Nephron (organoid): ENCODE measurements around the gene TSC22D2.
A peak's percentile ranks its signal among the peaks of the same experiment; 100 is the strongest.

Experiments
- H3K27ac Mint-ChIP-seq, 3 experiments: 2 replicates each; pipeline ENCODE4 v1.8.0; 2020; ENCODE audit warnings: mixed read lengths in 3 of 3, mild to moderate bottlenecking in 2 of 3, moderate library complexity in 1 of 3
- H3K27me3 Mint-ChIP-seq: 2 replicates; pipeline ENCODE4 v1.8.0; 2021; ENCODE audit warnings: low read depth, mild to moderate bottlenecking, moderate library complexity, mixed read lengths
- H3K36me3 Mint-ChIP-seq: 2 replicates; pipeline ENCODE4 v1.8.0; 2020; ENCODE audit warnings: low read depth, mixed read lengths
- H3K4me1 Mint-ChIP-seq: 2 replicates; pipeline ENCODE4 v1.8.0; 2020; ENCODE audit warnings: mixed read lengths
- H3K4me3 Mint-ChIP-seq, 3 experiments: 2 replicates each; pipeline ENCODE4 v1.8.0; 2020; ENCODE audit warnings: mild to moderate bottlenecking in 3 of 3, mixed read lengths in 3 of 3, moderate library complexity in 2 of 3
- H3K9me3 Mint-ChIP-seq: 2 replicates; pipeline ENCODE4 v1.8.0; 2020; ENCODE audit warnings: mixed read lengths
- TF ChIP-seq, protein P1 (sequence below), 3 experiments: fragments of 200-600 bp; sonication (generic); IDR thresholded peaks; one replicate each; pipeline ENCODE4 v1.5.0; 2021; ENCODE audit warnings: antibody characterized with exemption in 3 of 3; ENCODE audit not compliant: unreplicated experiment in 3 of 3

The TSC22D2 gene

DNA sequence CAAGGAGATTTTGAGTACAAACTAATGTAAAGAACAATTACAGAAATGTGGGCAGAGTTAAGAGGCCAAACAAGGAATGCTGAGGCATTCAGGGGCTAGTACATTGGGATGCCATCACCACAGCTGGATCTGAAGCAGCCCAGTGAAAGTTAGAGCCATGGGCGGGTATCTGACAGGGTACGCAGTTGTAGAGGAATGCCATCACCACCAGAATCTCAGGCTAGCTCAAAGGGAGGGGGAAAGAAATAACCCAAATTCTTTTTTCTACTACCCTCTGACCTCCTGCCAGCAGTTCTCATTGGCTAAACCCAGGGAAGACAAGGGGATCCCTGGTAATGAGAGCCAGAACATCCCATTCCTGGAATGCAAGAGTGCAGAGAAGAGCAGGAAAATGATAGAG, 9.0 kb upstream of the TSC22D2 start:
- Mint-ChIP-seq H3K4me3 (no peak overlapping the region), H3K9me3 (no peaks in the 10 kb centered on the region), H3K36me3 (no peaks in the 10 kb centered on the region), H3K27ac (peak overlapping the region in 1 of 3 experiments; percentile 1), H3K27me3 (no peaks in the 10 kb centered on the region), H3K4me1 (peaks cover 18% of the 10 kb centered on the region)
- TF ChIP-seq, protein P1, sequence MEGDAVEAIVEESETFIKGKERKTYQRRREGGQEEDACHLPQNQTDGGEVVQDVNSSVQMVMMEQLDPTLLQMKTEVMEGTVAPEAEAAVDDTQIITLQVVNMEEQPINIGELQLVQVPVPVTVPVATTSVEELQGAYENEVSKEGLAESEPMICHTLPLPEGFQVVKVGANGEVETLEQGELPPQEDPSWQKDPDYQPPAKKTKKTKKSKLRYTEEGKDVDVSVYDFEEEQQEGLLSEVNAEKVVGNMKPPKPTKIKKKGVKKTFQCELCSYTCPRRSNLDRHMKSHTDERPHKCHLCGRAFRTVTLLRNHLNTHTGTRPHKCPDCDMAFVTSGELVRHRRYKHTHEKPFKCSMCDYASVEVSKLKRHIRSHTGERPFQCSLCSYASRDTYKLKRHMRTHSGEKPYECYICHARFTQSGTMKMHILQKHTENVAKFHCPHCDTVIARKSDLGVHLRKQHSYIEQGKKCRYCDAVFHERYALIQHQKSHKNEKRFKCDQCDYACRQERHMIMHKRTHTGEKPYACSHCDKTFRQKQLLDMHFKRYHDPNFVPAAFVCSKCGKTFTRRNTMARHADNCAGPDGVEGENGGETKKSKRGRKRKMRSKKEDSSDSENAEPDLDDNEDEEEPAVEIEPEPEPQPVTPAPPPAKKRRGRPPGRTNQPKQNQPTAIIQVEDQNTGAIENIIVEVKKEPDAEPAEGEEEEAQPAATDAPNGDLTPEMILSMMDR (IDR thresholded peaks at IDR 0.05; ENCODE audit: unreplicated experiment in 3 of 3) = no peak

DNA sequence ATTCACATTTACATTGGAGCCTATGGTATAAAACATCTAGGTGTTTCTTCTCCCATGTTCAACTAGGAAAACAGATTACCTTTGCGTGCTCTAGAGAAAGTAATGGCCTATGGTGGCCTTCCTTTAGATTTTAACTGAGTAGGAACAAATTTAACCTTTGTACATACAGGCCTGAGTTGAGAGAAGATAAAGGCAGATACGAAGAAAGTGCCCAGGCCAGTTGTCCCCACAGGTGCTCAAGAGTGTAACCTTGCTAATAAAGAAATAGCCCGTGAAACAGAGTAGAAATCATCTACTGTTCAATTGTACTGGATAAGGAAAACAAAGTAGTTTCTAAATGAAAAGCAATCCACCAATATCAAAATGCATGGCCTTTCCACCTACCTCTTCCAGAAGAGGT, 6.8 kb upstream of the TSC22D2 start:
- no peak overlapping the region for H3K4me3 Mint-ChIP-seq
- no peak overlapping the region for H3K27ac Mint-ChIP-seq
- H3K9me3 Mint-ChIP-seq = no peaks in the 10 kb centered on the region
- TF ChIP-seq, protein P1 (IDR thresholded peaks at IDR 0.05; ENCODE audit: unreplicated experiment in 3 of 3) = no peak
- H3K36me3 Mint-ChIP-seq = no peaks in the 10 kb centered on the region
- H3K4me1 Mint-ChIP-seq = peaks cover 10% of the 10 kb centered on the region
- H3K27me3 Mint-ChIP-seq = no peaks in the 10 kb centered on the region

DNA sequence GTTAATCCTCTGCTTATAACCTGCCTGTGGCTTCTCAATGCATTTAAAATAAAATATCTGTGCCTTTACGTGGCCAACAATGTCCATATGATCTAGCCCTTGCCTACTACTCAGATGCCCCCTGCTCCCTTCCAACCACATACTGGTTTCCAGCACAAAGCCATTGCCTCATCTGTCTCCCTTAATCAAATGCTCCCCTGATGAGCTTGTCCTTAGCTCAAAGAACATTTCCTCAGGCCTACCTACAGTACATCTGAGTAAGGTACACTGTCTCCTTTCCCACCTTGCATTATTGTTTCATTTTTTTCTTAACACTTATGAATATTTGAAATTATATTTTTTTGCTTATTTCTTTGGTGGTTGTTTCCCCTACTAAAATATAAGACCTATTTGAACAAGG, 5.9 kb upstream of the TSC22D2 start:
- Mint-ChIP-seq H3K36me3 (no peaks in the 10 kb centered on the region), H3K4me3 (no peak overlapping the region), H3K27me3 (no peaks in the 10 kb centered on the region), H3K27ac (no peak overlapping the region), H3K9me3 (no peaks in the 10 kb centered on the region), H3K4me1 (peaks cover 12% of the 10 kb centered on the region)
- TF ChIP-seq, protein P1 (IDR thresholded peaks at IDR 0.05; ENCODE audit: unreplicated experiment in 3 of 3) = no peak

DNA sequence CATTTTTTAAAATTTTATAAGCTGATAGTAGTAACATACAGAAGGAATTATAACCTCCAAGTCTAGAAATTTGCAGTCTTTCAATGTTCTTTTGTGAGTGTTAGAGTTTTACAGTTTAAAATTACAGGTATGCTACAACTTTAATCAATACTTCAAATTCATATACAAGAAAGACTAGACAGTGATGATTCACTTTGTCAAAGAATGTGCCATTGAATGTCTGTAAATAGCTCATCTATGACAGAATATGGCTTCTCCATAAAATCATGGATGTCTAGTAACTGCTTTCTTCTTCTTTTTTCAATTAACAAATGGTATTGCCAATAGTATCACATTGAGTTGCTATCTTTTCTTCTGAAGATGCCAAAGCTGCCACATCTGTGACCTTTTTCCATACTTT, 4.1 kb upstream of the TSC22D2 start:
- Mint-ChIP-seq H3K27me3 (no peaks in the 10 kb centered on the region), H3K9me3 (no peaks in the 10 kb centered on the region), H3K27ac (no peak overlapping the region), H3K4me3 (no peak overlapping the region), H3K4me1 (peaks cover 15% of the 10 kb centered on the region), H3K36me3 (no peaks in the 10 kb centered on the region)
- TF ChIP-seq, protein P1 (IDR thresholded peaks at IDR 0.05; ENCODE audit: unreplicated experiment in 3 of 3) = no peak

DNA sequence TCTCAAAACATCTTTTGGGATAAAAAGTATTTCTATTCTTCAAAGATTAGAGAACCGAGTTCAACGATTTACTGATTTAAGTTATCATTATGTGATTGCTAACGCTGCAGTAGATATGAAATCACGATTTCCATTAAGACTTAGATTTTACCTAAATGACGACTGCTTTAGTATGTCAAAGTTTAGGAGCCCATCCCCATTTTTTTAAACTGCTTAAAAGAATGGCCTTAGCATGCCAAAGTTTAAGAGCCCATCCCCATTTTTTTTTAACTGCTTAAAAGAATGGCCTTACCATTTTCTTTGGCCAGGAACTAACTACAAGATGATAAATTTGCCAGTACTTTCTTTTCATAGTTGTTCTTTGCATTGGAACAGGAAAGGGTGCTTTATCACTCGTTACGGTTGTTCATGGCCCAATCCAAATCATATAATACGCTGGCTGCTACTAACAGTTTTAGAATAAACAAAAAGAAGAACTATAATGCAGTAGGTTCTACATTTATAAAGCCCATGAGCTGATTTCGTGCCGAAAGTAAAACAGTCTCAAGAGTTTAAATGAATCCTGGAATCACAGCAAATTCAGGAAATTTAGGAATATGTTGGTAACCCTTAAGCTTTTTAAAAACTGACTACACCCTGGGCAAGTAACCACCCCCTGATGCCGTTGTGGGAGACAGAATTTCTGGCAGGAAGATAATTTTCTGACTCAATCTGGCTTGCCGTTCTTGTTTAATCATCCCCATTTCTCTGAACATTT, 869 bp upstream of the TSC22D2 start:
- peaks cover 16% of the 10 kb centered on the region for H3K4me1 Mint-ChIP-seq
- peaks cover 12% of the 10 kb centered on the region for H3K36me3 Mint-ChIP-seq
- H3K27me3 Mint-ChIP-seq = no peaks in the 10 kb centered on the region
- peak overlapping the region; percentile 79 to 91 (median 88) for H3K4me3 Mint-ChIP-seq
- H3K9me3 Mint-ChIP-seq = no peaks in the 10 kb centered on the region
- H3K27ac Mint-ChIP-seq = peak overlapping the region; percentile 99 to 100 (median 100)
- TF ChIP-seq, protein P1 (IDR thresholded peaks at IDR 0.05; ENCODE audit: unreplicated experiment in 3 of 3) = no peak

DNA sequence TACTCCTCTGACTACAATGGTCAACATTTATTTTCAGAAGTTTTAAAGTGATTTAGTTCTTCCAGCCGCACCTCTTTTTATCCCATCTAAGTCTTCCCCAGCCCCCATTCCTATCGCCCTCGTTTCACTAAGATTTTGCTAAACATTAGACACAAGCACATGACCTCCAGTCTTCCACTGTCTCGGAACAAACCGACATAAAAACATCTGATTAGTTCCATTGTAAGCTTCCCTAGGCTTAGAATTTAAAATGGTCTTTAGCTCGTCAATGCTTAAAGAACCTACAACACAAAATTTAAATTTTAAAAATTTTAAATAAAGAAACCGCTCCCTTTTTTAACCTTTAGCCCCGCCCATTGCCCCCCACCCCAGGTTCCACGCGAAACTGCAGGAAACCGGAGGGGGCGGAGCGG, 284 bp upstream of the TSC22D2 start:
- peaks cover 18% of the 10 kb centered on the region for H3K36me3 Mint-ChIP-seq
- H3K9me3 Mint-ChIP-seq = no peaks in the 10 kb centered on the region
- peaks cover 22% of the 10 kb centered on the region for H3K4me1 Mint-ChIP-seq
- peak overlapping the region; percentile 79 to 91 (median 88) for H3K4me3 Mint-ChIP-seq
- TF ChIP-seq, protein P1 (IDR thresholded peaks at IDR 0.05; ENCODE audit: unreplicated experiment in 3 of 3) = peak in 1 of 3 experiments; percentile 5
- no peaks in the 10 kb centered on the region for H3K27me3 Mint-ChIP-seq
- H3K27ac Mint-ChIP-seq = peak overlapping the region; percentile 99 to 100 (median 100)
